ENCODE results near the gene ADRA2C. TPM values are rescaled to one million over a fixed set of nuclear protein-coding genes. Genes with fewer than 3 reads are reported as not detected.

Gene ADRA2C
- total RNA-seq, 1 experiment from 2014 or later, result 8.6 TPM

DNA sequence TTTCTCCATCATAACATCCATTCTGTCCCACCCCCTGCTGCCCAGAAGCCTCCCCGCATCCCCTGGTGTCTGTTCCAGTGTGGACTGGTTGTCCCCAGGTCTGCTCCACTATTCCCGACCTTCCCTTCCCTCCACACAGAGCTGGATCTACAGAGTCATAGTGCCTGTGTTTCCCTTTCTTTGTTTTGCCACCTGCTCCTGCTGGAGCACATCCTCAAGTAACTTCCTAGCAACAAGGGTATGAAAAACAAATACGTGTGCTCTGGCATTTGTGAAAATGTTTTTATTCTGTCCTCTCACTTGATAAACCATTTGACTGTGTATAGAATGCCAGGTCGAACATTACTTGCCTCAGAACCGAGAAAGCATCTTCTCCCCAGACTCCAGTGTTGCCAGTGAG, 29.9 kb upstream of the ADRA2C start:
- no peak overlapping the region for H2BK20ac ChIP-seq (ENCODE audit: low read depth, low read length, poor library complexity, severe bottlenecking)
- H3K36me3 Mint-ChIP-seq (ENCODE audit: insufficient read depth in 1 of 3, low read depth in 3 of 3), result peaks cover 0 to 5% (median 3%) of the 10 kb centered on the region in 3 experiments; a peak in 2 of 7 replicates

More for the DNA sequence above, 29.9 kb upstream of the ADRA2C start:
- TF ChIP-seq, protein P1, sequence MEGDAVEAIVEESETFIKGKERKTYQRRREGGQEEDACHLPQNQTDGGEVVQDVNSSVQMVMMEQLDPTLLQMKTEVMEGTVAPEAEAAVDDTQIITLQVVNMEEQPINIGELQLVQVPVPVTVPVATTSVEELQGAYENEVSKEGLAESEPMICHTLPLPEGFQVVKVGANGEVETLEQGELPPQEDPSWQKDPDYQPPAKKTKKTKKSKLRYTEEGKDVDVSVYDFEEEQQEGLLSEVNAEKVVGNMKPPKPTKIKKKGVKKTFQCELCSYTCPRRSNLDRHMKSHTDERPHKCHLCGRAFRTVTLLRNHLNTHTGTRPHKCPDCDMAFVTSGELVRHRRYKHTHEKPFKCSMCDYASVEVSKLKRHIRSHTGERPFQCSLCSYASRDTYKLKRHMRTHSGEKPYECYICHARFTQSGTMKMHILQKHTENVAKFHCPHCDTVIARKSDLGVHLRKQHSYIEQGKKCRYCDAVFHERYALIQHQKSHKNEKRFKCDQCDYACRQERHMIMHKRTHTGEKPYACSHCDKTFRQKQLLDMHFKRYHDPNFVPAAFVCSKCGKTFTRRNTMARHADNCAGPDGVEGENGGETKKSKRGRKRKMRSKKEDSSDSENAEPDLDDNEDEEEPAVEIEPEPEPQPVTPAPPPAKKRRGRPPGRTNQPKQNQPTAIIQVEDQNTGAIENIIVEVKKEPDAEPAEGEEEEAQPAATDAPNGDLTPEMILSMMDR (conservative IDR thresholded peaks at IDR 0.05), result no peak
- Histone ChIP-seq H3K4ac (ENCODE audit: low read depth, low read length) (no peak overlapping the region), H3K23ac (ENCODE audit: insufficient read length, low read depth, low read length) (no peak overlapping the region), H3K79me1 (ENCODE audit: insufficient read depth, low read depth, low read length, poor library complexity, severe bottlenecking) (no peaks in the 10 kb centered on the region), H3K4me2 (ENCODE audit: insufficient read depth, insufficient read length, low read length) (no peak overlapping the region), H3K4me1 (ENCODE audit: insufficient read depth, low read length) (no peaks in the 10 kb centered on the region), H2BK120ac (ENCODE audit: low read depth, low read length, poor library complexity, severe bottlenecking) (no peak overlapping the region), H4K91ac (ENCODE audit: insufficient read length, low read depth, low read length) (no peak overlapping the region), H3K9me3 (ENCODE audit: control insufficient read depth, low read depth, low read length) (no peaks in the 10 kb centered on the region), H3K14ac (ENCODE audit: insufficient read depth, low read length) (no peak overlapping the region), H3K27me3 (ENCODE audit: insufficient read depth, low read length) (no peaks in the 10 kb centered on the region), H3K79me2 (ENCODE audit: insufficient read depth, low read length) (no peaks in the 10 kb centered on the region), H2BK12ac (ENCODE audit: insufficient read length, low read depth, low read length) (no peak overlapping the region), H2AK5ac (ENCODE audit: insufficient read length, low read length) (no peak overlapping the region), H3K27ac (ENCODE audit: insufficient read length, low read depth, low read length) (no peak overlapping the region), H4K20me1 (ENCODE audit: control insufficient read depth, insufficient read depth, insufficient read length) (no peaks in the 10 kb centered on the region), H3K56ac (ENCODE audit: insufficient read length, low read depth, low read length) (no peak overlapping the region), H2AFZ (ENCODE audit: low read length) (no peak overlapping the region), H3K9ac (ENCODE audit: extremely low read depth, insufficient read length, low read length) (no peak overlapping the region), H2BK15ac (ENCODE audit: low read depth, low read length) (no peak overlapping the region), H3T11ph (ENCODE audit: low read length) (no peak overlapping the region), H4K8ac (replicated peaks; ENCODE audit: insufficient read length, low read depth, low read length) (no peak overlapping the region), H4K5ac (ENCODE audit: insufficient read length, low read depth, low read length) (no peak overlapping the region), H2BK5ac (ENCODE audit: insufficient read length, low read length) (no peak overlapping the region), H3K18ac (ENCODE audit: insufficient read length, low read depth, low read length) (no peak overlapping the region), H3K23me2 (ENCODE audit: insufficient read length, low read depth, low read length, poor library complexity, severe bottlenecking) (no peaks in the 10 kb centered on the region)
- Mint-ChIP-seq H3K27ac (no peak overlapping the region), H3K27me3 (ENCODE audit: low read depth) (peaks cover 14% of the 10 kb centered on the region), H3K4me1 (peaks cover 8 to 18% of the 10 kb centered on the region in 2 experiments), H3K4me3 (no peak overlapping the region; a peak in 1 of 5 replicates), H3K9me3 (peaks cover 3 to 6% of the 10 kb centered on the region in 2 experiments; a peak in 3 of 5 replicates)
- WGBS (ENCODE audit: extremely low coverage, insufficient read length, low lambda C conversion rate), result no CpG with 5 or more reads among the region's 5 CpGs
- DNase-seq, result no peak

Measured in H9 (cell line).